WTC11 (cell line): ENCODE results near the gene TMEM89. TPM values are rescaled to one million over a fixed set of nuclear protein-coding genes. Genes with fewer than 3 reads are reported as not detected.

Experiments
- ATAC-seq: fragments of 200-7000 bp; cut with Tn5 transposase; 2 replicates; pipeline ENCODE4 v1.10.0; 2021; ENCODE audit warnings: mild to moderate bottlenecking, moderate library complexity
- CTCF ChIA-PET: fragments of 300-600 bp; sonication (Branson Sonifier 250); formaldehyde crosslinking; loops from one replicate; lab custom pipeline; 2021; ENCODE audit warnings: antibody characterized with exemption; lab: Charles Lee
- POLR2A ChIA-PET: fragments of 350-600 bp; sonication (Branson Sonifier 250); formaldehyde crosslinking; loops from one replicate; lab custom pipeline; 2021; ENCODE audit warnings: antibody characterized with exemption; lab: Charles Lee
- DNase-seq: peaks from one replicate; pipeline ENCODE4 v3.0.0; 2021; ENCODE audit warnings: low spot score
- H3K27ac Mint-ChIP-seq: 2 replicates; pipeline ENCODE4 v1.8.0; 2021; ENCODE audit warnings: mixed read lengths
- H3K27me3 Mint-ChIP-seq: 2 replicates; pipeline ENCODE4 v1.8.0; 2021; ENCODE audit warnings: low read depth, mild to moderate bottlenecking, moderate library complexity, mixed read lengths
- H3K36me3 Mint-ChIP-seq: 2 replicates; pipeline ENCODE4 v1.8.0; 2021; ENCODE audit warnings: mixed read lengths
- H3K4me1 Mint-ChIP-seq: 2 replicates; pipeline ENCODE4 v1.8.0; 2022; ENCODE audit warnings: mixed read lengths
- H3K4me3 Mint-ChIP-seq: 2 replicates; pipeline ENCODE4 v1.8.0; 2021; ENCODE audit warnings: mild to moderate bottlenecking, moderate library complexity, mixed read lengths
- H3K9me3 Mint-ChIP-seq: 2 replicates; pipeline ENCODE4 v1.8.0; 2021; ENCODE audit warnings: mixed read lengths
- CBFB ChIP-seq: sonication (generic); formaldehyde crosslinking; IDR thresholded peaks from 2 replicates; pipeline ENCODE4 v1.8.1; 2022; ENCODE audit warnings: mild to moderate bottlenecking, low read depth, missing genetic modification reagents
- CREM ChIP-seq: sonication (generic); formaldehyde crosslinking; IDR thresholded peaks from 2 replicates; pipeline ENCODE4 v1.8.1; 2022; ENCODE audit warnings: mild to moderate bottlenecking, missing genetic modification reagents, moderate library complexity
- ELF4 ChIP-seq: sonication (generic); formaldehyde crosslinking; IDR thresholded peaks from 2 replicates; pipeline ENCODE4 v1.8.1; 2022; ENCODE audit warnings: low read depth, mild to moderate bottlenecking, moderate library complexity, missing genetic modification reagents
- FOXP4 ChIP-seq: sonication (generic); formaldehyde crosslinking; IDR thresholded peaks from 2 replicates; pipeline ENCODE4 v1.8.0; 2022; ENCODE audit warnings: mild to moderate bottlenecking, missing genetic modification reagents
- HMGXB4 ChIP-seq: sonication (generic); formaldehyde crosslinking; IDR thresholded peaks from 2 replicates; pipeline ENCODE4 v1.8.1; 2023; ENCODE audit warnings: mild to moderate bottlenecking, moderate library complexity, missing genetic modification reagents
- IRF2 ChIP-seq: sonication (generic); formaldehyde crosslinking; IDR thresholded peaks from 2 replicates; pipeline ENCODE4 v1.8.0; 2022; ENCODE audit warnings: low read depth, missing genetic modification reagents, borderline replicate concordance
- JUN ChIP-seq: sonication (generic); formaldehyde crosslinking; IDR thresholded peaks from 2 replicates; pipeline ENCODE4 v1.8.0; 2023; ENCODE audit warnings: mild to moderate bottlenecking, missing genetic modification reagents
- KAT7 ChIP-seq: sonication (generic); formaldehyde crosslinking; IDR thresholded peaks from 2 replicates; pipeline ENCODE4 v1.8.1; 2023; ENCODE audit warnings: missing genetic modification reagents, mild to moderate bottlenecking, borderline replicate concordance
- MLX ChIP-seq: sonication (generic); formaldehyde crosslinking; IDR thresholded peaks from 2 replicates; pipeline ENCODE4 v1.8.1; 2023; ENCODE audit warnings: mild to moderate bottlenecking, missing genetic modification reagents, moderate library complexity
- NFYB ChIP-seq: sonication (generic); formaldehyde crosslinking; conservative IDR thresholded peaks from 2 replicates; pipeline ENCODE4 v1.8.0; 2022; ENCODE audit warnings: low read depth, missing genetic modification reagents
- NR1H2 ChIP-seq: sonication (generic); formaldehyde crosslinking; IDR thresholded peaks from 2 replicates; pipeline ENCODE4 v1.9.0; 2021; ENCODE audit warnings: mild to moderate bottlenecking, moderate library complexity, missing genetic modification reagents
- NR2C2 ChIP-seq: sonication (generic); formaldehyde crosslinking; IDR thresholded peaks from 2 replicates; pipeline ENCODE4 v1.8.0; 2022; ENCODE audit warnings: mild to moderate bottlenecking, missing genetic modification reagents
- NR3C1 ChIP-seq: sonication (generic); formaldehyde crosslinking; conservative IDR thresholded peaks from 2 replicates; pipeline ENCODE4 v1.8.1; 2023; ENCODE audit warnings: low read depth, mild to moderate bottlenecking, missing genetic modification reagents
- PRRX2 ChIP-seq: fragments of 250-450 bp; sonication (Bioruptor Pico); IDR thresholded peaks from 2 replicates; pipeline ENCODE4 v1.8.0; 2021; ENCODE audit warnings: mild to moderate bottlenecking
- ZMAT4 ChIP-seq: fragments of 250-450 bp; sonication (Bioruptor Pico); IDR thresholded peaks from 2 replicates; pipeline ENCODE4 v1.9.0; 2021; ENCODE audit warnings: mild to moderate bottlenecking
- ZNF138 ChIP-seq: sonication (generic); formaldehyde crosslinking; conservative IDR thresholded peaks from 2 replicates; pipeline ENCODE4 v1.8.1; 2022; ENCODE audit warnings: mild to moderate bottlenecking, moderate library complexity, missing genetic modification reagents
- ZNF219 ChIP-seq: sonication (generic); formaldehyde crosslinking; IDR thresholded peaks from 2 replicates; pipeline ENCODE4 v1.8.0; 2023; ENCODE audit warnings: missing genetic modification reagents, mild to moderate bottlenecking, borderline replicate concordance
- ZNF263 ChIP-seq: sonication (generic); formaldehyde crosslinking; IDR thresholded peaks from 2 replicates; pipeline ENCODE4 v1.8.1; 2022; ENCODE audit warnings: low read depth, mild to moderate bottlenecking, moderate library complexity, missing genetic modification reagents
- ZNF396 ChIP-seq: fragments of 250-450 bp; sonication (Bioruptor Pico); IDR thresholded peaks from 2 replicates; pipeline ENCODE4 v1.8.0; 2021; ENCODE audit warnings: mild to moderate bottlenecking, moderate library complexity, borderline replicate concordance
- total RNA-seq: library from RNA; stranded (reverse); gene quantifications from 3 replicates; pipeline ENCODE4 v1.2.3, GENCODE V29; 2021
- TF ChIP-seq, protein P1 (sequence below): sonication (generic); formaldehyde crosslinking; IDR thresholded peaks from 2 replicates; pipeline ENCODE4 v1.8.1; 2022; ENCODE audit warnings: mild to moderate bottlenecking, moderate library complexity, missing genetic modification reagents
- TF ChIP-seq, protein P2 (sequence below): fragments of 250-450 bp; sonication (Bioruptor Pico); IDR thresholded peaks from 2 replicates; pipeline ENCODE4 v1.8.0; 2021; ENCODE audit warnings: mild to moderate bottlenecking
- TF ChIP-seq, protein P3 (sequence below): fragments of 250-450 bp; sonication (Bioruptor Pico); IDR thresholded peaks from 2 replicates; pipeline ENCODE4 v1.9.0; 2021; ENCODE audit warnings: moderate library complexity, mild to moderate bottlenecking, inconsistent platforms, borderline replicate concordance

Gene TMEM89
- total RNA-seq, 1 experiment from 2014 or later: 0.66 TPM

DNA sequence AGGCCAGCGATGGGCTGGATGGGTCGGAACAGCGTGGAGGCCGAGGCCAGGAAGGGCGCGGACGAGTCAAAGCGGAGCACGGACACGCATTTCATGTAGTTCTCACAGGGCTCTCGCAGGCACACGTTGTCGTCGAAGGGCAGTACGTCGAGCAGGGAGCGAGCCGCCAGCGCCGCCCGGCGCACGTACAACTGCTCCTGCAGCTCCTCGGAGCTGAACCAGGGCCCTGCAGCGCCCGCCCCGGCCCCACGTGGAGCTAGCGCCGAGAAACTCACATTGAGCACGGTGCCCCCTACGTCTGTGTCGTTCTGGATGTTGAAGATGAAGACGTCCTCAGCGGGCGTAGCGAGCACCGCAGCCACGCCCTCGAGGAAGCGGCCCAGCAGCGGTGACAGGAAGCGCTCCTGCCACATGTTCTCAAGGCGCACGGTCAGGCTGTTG lies 35.3 kb upstream of the TMEM89 start:
- Mint-ChIP-seq H3K4me3 (peak overlapping the region; percentile 48), H3K9me3 (peaks cover 6% of the 10 kb centered on the region; the same call in 1 of the 2 replicates), H3K36me3 (peaks cover 44% of the 10 kb centered on the region), H3K27me3 (peaks cover 4% of the 10 kb centered on the region; the same call in 1 of the 2 replicates), H3K27ac (peak overlapping the region; percentile 78), H3K4me1 (peaks cover 13% of the 10 kb centered on the region)
- ChIA-PET POLR2A (interaction anchor here (0.8 to 2.5 kb wide), 2 partner anchors 22 to 100 kb away, joined by 3 to 13 read pairs; partner anchors contain the start of genes PFKFB4 and SLC26A6), CTCF (interaction anchor here (0.6 to 4.6 kb wide), 13 partner anchors 8 to 350 kb away, joined by 3 to 46 read pairs (median 3); partner anchors contain the start of genes NCKIPSD, PFKFB4, SLC26A6 and UQCRC1)
- ATAC-seq (peak; percentile 1; the same call in 1 of the 2 replicates), DNase-seq (no peak)
- TF ChIP-seq, protein P1, sequence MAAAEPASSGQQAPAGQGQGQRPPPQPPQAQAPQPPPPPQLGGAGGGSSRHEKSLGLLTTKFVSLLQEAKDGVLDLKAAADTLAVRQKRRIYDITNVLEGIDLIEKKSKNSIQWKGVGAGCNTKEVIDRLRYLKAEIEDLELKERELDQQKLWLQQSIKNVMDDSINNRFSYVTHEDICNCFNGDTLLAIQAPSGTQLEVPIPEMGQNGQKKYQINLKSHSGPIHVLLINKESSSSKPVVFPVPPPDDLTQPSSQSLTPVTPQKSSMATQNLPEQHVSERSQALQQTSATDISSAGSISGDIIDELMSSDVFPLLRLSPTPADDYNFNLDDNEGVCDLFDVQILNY (CRISPR knock-in tag): peak; percentile 21; the same call in 1 of the 2 replicates
- TF ChIP-seq FOXP4 (CRISPR knock-in tag): no peak
- 0 out of 2 replicates have a peak, but pooled peaks have one; percentile 44 for TF ChIP-seq ELF4
- 0 out of 2 replicates have a peak, but pooled peaks have one; percentile 2 for TF ChIP-seq JUN (CRISPR knock-in tag)
- TF ChIP-seq NR2C2 (CRISPR knock-in tag): 0 out of 2 replicates have a peak, but pooled peaks have one; percentile 18
- TF ChIP-seq NR3C1: 0 out of 2 replicates have a peak, but pooled peaks have one; percentile 3
- TF ChIP-seq ZNF138: no peak; the same call in 1 of the 2 replicates
- 0 out of 2 replicates have a peak, but pooled peaks have one; percentile 82 for TF ChIP-seq MLX
- 0 out of 2 replicates have a peak, but pooled peaks have one; percentile 7 for TF ChIP-seq HMGXB4 (CRISPR knock-in tag)
- TF ChIP-seq, protein P2, sequence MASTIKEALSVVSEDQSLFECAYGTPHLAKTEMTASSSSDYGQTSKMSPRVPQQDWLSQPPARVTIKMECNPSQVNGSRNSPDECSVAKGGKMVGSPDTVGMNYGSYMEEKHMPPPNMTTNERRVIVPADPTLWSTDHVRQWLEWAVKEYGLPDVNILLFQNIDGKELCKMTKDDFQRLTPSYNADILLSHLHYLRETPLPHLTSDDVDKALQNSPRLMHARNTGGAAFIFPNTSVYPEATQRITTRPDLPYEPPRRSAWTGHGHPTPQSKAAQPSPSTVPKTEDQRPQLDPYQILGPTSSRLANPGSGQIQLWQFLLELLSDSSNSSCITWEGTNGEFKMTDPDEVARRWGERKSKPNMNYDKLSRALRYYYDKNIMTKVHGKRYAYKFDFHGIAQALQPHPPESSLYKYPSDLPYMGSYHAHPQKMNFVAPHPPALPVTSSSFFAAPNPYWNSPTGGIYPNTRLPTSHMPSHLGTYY (CRISPR knock-in tag): no peak
- TF ChIP-seq CBFB (CRISPR knock-in tag): 0 out of 2 replicates have a peak, but pooled peaks have one; percentile 1

DNA sequence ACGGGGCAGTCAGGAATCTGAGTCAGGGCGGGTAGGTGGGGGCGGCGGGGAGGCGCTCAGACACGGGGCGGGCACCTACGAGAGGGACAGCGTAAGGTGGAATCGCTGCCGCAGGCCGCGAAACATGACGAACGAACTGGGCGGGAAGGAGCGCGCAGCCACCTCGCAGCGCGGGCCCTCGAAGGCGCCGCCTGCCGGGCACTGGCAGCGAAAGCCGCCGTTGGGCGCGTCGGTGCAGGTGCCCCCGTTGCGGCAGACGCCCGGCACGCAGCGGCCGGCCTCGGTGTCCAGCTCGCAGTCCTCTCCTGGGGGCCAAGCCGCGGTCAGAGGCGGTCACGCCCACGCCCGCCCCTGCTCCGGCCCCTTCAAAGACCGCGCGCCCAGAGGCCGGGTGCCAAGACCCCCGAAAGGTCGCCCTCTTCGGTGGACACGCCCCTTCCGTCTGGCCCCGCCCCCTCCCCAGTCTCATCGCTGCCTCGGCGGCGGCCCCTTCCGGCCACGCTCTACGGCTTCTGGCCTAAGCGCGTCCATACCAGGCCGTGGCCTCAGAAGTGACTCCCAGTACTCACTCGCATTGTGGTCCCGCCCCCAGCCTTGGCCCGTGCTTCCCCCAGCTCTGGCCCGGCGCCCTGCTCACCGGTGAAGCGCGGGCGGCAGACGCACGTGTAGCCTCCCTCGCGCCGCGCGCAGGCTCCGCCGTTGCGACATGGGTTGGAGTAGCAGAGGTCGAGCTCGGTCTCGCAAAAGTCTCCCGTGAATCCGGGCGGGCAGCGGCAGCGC lies 34.7 kb upstream of the TMEM89 start:
- peaks cover 44% of the 10 kb centered on the region for H3K36me3 Mint-ChIP-seq
- H3K9me3 Mint-ChIP-seq: peaks cover 6% of the 10 kb centered on the region; the same call in 1 of the 2 replicates
- ChIA-PET POLR2A (interaction anchor here (0.8 to 2.5 kb wide), 2 partner anchors 21 to 100 kb away, joined by 3 to 13 read pairs; partner anchors contain the start of genes PFKFB4 and SLC26A6), CTCF (interaction anchor here (0.6 to 4.6 kb wide), 13 partner anchors 9 to 351 kb away, joined by 3 to 46 read pairs (median 3); partner anchors contain the start of genes NCKIPSD, PFKFB4, SLC26A6 and UQCRC1)
- peak; percentile 91 for DNase-seq
- peak; percentile 90 for ATAC-seq
- H3K4me3 Mint-ChIP-seq: peak overlapping the region; percentile 63
- H3K27ac Mint-ChIP-seq: peak overlapping the region; percentile 78
- H3K27me3 Mint-ChIP-seq: peaks cover 4% of the 10 kb centered on the region; the same call in 1 of the 2 replicates
- peaks cover 13% of the 10 kb centered on the region for H3K4me1 Mint-ChIP-seq
- TF ChIP-seq MLX: no peak
- TF ChIP-seq IRF2 (CRISPR knock-in tag): no peak
- no peak for TF ChIP-seq ZNF396 (CRISPR knock-in tag)
- TF ChIP-seq NR1H2 (CRISPR knock-in tag): no peak
- no peak for TF ChIP-seq NFYB (CRISPR knock-in tag)
- no peak; the same call in 1 of the 2 replicates for TF ChIP-seq NR2C2 (CRISPR knock-in tag)
- no peak for TF ChIP-seq ZNF263 (CRISPR knock-in tag)
- TF ChIP-seq ZMAT4 (CRISPR knock-in tag): no peak
- no peak for TF ChIP-seq PRRX2
- TF ChIP-seq CREM (CRISPR knock-in tag): 0 out of 2 replicates have a peak, but pooled peaks have one; percentile 40
- peak; percentile 75; the same call in 1 of the 2 replicates for TF ChIP-seq JUN (CRISPR knock-in tag)
- 0 out of 2 replicates have a peak, but pooled peaks have one; percentile 54 for TF ChIP-seq ZNF219 (CRISPR knock-in tag)
- peak; percentile 98 for TF ChIP-seq KAT7 (CRISPR knock-in tag)
- TF ChIP-seq, protein P3, sequence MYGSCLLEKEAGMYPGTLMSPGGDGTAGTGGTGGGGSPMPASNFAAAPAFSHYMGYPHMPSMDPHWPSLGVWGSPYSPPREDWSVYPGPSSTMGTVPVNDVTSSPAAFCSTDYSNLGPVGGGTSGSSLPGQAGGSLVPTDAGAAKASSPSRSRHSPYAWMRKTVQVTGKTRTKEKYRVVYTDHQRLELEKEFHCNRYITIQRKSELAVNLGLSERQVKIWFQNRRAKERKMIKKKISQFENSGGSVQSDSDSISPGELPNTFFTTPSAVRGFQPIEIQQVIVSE (CRISPR knock-in tag): no peak
